ENCODE measurements around the gene PACRG.

DNA sequence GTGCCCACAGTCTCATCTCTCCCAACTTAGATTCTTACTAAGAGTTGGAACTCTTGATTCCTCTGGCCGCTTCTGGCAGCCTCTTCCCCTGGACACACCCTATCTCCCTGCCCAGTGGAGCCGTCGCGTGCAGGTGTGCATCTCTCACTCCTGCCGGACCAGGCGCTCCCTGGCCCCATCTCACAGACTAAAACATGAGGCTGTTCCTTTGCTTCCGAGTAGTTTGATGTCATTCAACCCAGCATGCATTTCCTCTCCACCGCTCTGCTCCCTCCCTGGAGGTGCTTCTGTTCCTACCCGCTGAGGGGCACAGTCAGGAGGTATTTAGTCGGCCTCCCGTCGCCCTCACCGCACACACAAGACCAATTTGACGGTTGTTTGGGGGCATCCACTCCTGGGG lies 458.8 kb downstream of the PACRG start:
- TF ChIP-seq POLR2AphosphoS5 (IDR thresholded peaks at IDR 0.05; ENCODE audit: low read depth, low read length) (no peak), SIN3A (IDR thresholded peaks at IDR 0.05; ENCODE audit: borderline replicate concordance, insufficient read depth, low read depth, low read length) (no peak)
- TF ChIP-seq, protein P1, sequence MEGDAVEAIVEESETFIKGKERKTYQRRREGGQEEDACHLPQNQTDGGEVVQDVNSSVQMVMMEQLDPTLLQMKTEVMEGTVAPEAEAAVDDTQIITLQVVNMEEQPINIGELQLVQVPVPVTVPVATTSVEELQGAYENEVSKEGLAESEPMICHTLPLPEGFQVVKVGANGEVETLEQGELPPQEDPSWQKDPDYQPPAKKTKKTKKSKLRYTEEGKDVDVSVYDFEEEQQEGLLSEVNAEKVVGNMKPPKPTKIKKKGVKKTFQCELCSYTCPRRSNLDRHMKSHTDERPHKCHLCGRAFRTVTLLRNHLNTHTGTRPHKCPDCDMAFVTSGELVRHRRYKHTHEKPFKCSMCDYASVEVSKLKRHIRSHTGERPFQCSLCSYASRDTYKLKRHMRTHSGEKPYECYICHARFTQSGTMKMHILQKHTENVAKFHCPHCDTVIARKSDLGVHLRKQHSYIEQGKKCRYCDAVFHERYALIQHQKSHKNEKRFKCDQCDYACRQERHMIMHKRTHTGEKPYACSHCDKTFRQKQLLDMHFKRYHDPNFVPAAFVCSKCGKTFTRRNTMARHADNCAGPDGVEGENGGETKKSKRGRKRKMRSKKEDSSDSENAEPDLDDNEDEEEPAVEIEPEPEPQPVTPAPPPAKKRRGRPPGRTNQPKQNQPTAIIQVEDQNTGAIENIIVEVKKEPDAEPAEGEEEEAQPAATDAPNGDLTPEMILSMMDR (IDR thresholded peaks at IDR 0.05): no peak
- TF ChIP-seq, protein P2, sequence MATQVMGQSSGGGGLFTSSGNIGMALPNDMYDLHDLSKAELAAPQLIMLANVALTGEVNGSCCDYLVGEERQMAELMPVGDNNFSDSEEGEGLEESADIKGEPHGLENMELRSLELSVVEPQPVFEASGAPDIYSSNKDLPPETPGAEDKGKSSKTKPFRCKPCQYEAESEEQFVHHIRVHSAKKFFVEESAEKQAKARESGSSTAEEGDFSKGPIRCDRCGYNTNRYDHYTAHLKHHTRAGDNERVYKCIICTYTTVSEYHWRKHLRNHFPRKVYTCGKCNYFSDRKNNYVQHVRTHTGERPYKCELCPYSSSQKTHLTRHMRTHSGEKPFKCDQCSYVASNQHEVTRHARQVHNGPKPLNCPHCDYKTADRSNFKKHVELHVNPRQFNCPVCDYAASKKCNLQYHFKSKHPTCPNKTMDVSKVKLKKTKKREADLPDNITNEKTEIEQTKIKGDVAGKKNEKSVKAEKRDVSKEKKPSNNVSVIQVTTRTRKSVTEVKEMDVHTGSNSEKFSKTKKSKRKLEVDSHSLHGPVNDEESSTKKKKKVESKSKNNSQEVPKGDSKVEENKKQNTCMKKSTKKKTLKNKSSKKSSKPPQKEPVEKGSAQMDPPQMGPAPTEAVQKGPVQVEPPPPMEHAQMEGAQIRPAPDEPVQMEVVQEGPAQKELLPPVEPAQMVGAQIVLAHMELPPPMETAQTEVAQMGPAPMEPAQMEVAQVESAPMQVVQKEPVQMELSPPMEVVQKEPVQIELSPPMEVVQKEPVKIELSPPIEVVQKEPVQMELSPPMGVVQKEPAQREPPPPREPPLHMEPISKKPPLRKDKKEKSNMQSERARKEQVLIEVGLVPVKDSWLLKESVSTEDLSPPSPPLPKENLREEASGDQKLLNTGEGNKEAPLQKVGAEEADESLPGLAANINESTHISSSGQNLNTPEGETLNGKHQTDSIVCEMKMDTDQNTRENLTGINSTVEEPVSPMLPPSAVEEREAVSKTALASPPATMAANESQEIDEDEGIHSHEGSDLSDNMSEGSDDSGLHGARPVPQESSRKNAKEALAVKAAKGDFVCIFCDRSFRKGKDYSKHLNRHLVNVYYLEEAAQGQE (IDR thresholded peaks at IDR 0.05; ENCODE audit: insufficient read depth in 1 of 2, low read depth in 2 of 2, low read length in 1 of 2): no peak
